HG03060 (cell line): ENCODE data around the gene PRKAR1B.

Source experiments
- ATAC-seq: cut with Tn5 transposase; IDR thresholded peaks from one replicate; pipeline ENCODE4 v1.9.1; 2021; ENCODE audit warnings: low read depth, moderate number of reproducible peaks; ENCODE audit not compliant: unreplicated experiment

The PRKAR1B gene

GRCh38 chr7:698515-699475 lies 28.3 kb downstream of the PRKAR1B start:
- ATAC-seq, result no peak

- no peak for ATAC-seq
Measured at GRCh38 chr7:696812-697551, 30.1 kb downstream of the PRKAR1B start.

- no peak for ATAC-seq
Measured at GRCh38 chr7:696426-696811, 30.7 kb downstream of the PRKAR1B start.

GRCh38 chr7:693280-693679 lies 33.8 kb downstream of the PRKAR1B start:
- ATAC-seq, result no peak

- no peak for ATAC-seq
Measured at GRCh38 chr7:691361-692045, 35.6 kb downstream of the PRKAR1B start.

- ATAC-seq, result no peak
Measured at GRCh38 chr7:690478-691360, 36.4 kb downstream of the PRKAR1B start.

- no peak for ATAC-seq
Measured at GRCh38 chr7:685540-685939, 41.5 kb downstream of the PRKAR1B start.

- no peak for ATAC-seq
Measured at GRCh38 chr7:684416-684815, 42.7 kb downstream of the PRKAR1B start.

DNA sequence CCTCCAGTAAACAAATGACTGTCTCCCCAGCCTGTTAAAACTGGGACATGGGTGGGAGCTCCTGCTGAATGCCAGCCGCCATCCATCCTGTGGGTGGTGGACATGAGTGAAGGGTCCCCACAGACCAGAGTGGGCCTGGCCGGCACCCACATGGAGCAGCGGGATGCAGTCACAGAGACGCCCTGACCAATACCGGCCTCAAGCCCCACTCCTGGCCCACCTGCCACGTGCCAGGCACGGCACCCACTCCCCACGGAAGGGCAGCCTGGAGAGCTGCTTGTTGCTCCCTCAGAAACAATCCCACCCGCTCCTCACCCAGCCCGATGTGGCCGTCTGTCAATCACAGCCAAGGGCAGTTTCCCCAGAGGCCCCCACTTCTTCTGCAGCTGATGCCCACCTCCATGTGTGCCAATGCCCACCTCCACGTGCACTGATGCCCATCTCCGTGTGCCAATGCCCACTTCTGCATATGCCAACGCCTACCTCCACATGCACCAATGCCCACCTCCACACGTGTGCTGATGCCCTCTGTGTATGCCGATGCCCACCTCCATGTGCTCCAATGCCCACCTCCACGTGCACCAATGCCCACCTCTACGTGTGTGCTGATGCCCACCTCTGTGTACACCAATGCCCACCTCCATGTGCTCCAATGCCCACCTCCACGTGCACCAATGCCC lies 43.4 kb downstream of the PRKAR1B start:
- no peak for ATAC-seq

DNA sequence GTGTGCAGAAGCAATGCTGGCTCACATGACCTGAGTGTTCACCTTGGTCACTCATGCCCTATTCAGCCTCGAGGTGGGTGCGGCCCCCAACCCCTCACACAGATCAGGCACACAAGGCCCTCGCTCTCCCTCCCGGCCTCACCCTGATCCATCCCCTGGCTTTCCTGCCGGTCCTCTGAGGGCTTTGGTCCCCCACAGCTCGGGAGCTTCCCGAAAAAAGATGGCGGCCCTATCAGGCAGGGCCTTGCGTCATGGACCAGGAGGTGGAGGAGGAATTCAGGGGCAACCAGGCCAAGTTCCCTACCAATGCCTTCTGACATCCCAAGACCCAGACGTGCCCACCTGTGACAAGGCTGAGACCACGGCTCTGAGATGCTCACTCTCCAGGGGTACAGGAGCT lies 44.3 kb downstream of the PRKAR1B start:
- ATAC-seq, result no peak

DNA sequence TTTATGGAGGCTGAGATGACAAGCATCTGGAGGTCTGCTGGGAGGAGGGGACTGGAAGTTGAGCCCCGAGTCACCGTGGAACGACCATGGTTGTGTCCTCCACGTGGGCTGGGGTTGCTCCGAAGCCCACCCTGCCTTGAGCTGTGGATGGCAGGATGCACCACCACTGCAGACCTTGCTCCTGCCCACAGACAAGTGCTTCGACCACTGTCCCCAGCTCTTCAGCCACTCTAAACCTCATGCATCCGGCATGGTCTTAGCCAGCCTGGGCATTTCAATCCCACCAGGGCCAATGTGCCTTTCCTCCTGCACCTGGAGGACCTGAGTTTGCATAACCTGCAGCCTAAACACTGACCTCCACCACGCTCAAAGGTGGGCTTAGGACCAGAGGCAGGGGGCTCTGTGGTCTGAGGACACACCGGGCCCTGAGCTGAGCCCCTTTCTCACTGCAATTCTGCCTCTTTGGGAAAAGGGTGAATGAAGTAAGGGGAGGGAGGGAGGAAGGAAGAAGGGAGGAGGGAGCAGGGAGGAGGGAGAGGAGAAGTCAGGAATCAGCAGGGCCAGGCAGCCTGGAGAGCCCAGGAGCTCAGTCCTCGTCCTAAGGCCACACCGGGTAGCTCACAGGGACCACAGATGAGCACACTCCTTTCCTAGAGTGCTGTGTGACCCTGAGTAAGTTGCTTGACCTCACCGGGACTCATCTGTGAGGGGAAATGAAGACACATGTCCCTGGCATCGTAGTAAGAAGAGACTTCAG lies 45.4 kb downstream of the PRKAR1B start:
- no peak for ATAC-seq

DNA sequence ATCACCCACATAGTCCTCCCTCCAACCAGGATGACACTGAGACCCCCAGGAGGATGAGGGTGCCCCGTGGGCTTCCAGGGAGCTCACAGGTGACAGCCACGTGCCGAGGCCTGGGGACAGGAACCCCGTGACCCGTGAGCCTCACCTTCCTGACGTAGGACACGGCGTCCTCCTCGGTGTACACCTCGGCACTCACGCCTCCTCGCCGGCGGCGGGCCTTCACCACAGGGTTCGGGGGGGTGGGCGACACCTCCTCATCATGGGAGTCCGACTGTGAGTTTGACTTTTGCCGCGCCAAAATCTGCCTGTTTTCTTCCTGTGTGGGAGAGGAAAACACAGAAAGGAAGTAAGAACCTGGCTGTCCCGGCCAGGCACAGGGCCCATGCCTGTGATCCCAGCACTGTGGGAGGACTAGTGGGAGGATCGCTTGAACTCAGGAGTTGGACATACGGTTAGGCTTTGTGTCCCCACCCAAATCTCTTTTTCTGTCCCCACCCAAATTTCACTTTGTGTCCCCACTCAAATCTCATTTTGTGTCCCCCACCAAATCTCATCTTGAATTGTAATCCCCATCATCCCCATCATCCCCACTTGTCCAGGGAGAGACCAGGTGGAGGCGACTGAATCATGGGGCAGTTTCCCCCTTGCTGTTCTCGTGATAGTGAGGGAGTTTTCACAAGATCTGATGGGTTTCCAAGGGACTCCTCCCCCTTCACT lies 46.5 kb downstream of the PRKAR1B start:
- ATAC-seq, result no peak

- no peak for ATAC-seq
Measured at GRCh38 chr7:676972-677385, 50.1 kb downstream of the PRKAR1B start.

GRCh38 chr7:676246-676971 lies 50.7 kb downstream of the PRKAR1B start:
- no peak for ATAC-seq

GRCh38 chr7:674454-675410 lies 52.3 kb downstream of the PRKAR1B start:
- ATAC-seq, result no peak

DNA sequence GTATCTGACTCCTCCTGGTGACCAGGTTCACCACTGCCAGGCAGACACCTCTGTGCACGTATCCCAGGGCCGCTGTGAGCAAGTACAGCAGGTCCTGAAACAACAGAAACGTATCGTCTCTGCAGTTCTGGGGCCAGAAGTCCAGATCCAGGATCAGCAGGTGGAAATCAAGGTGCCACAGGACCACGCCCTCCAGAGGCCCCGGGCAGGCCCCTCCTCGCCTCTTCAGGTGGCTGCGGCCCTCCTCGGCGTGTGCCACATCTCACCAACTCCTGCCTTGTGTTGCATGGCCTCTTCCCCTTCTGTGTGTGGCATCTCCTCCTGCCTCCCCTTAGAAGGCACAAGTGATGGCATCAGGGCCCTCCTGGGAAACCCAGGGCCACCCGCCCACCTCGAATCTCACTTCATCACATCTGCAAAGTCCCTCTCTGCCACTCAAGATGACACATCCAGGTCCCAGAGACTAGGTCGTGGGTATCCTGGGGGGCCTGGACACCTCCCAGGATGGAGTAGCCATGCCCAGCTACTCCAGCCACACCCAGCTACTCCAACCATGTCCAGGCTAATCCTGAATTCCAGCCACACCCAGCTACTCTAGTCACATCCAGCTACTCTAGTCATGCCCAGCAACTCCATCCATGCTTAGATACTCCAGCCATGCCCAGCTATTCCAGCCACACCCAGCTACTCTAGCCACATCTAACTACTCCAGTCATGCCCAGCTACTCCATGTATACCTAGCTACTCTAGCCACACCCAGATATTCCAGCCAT lies 53.2 kb downstream of the PRKAR1B start:
- no peak for ATAC-seq
